GM20000 (cell line): ENCODE data around the gene CT47B1.
"Not testable (repeated sequence)": the region's sequence is repeated elsewhere in the genome, so short reads cannot be mapped to it uniquely, and the experiment has no call there.

ENCODE experiments used
- DNase-seq: peaks from one replicate; pipeline ENCODE4 v3.0.0; 2012; ENCODE audit warnings: low spot score
- TF ChIP-seq, protein P1 (sequence below): IDR thresholded peaks from 2 replicates; pipeline ENCODE4 v1.5.1; 2012; ENCODE audit warnings: mild to moderate bottlenecking, control low read depth; ENCODE audit errors: extremely low read depth, missing control alignments

CT47B1 gene

DNA sequence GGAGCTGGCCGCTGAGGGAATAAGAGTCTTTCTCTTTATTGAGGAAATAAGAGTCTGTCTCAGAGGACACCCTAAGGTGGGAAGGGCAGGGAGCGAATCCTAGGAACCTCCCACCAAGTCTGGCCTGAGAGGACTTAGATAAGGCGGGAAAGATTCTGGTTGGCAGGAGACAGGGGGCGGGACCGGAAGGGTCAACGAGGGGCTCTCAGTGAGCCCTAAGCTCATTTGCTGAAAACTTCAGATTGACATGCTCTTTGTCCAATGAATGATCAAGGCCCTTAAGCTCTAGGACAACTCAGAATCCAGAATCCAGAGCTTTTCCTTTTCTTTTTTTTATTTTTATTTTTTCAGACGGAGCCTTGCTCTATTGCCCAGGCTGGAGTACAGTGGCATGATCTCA, at the start of gene CT47B1:
Gene CT47B1, minus strand, starts transcription at position 101 of the 400 bp plus-strand sequence. CDS start 196 bp downstream, outside the sequence.
- DNase-seq, result not testable (repeated sequence)

DNA sequence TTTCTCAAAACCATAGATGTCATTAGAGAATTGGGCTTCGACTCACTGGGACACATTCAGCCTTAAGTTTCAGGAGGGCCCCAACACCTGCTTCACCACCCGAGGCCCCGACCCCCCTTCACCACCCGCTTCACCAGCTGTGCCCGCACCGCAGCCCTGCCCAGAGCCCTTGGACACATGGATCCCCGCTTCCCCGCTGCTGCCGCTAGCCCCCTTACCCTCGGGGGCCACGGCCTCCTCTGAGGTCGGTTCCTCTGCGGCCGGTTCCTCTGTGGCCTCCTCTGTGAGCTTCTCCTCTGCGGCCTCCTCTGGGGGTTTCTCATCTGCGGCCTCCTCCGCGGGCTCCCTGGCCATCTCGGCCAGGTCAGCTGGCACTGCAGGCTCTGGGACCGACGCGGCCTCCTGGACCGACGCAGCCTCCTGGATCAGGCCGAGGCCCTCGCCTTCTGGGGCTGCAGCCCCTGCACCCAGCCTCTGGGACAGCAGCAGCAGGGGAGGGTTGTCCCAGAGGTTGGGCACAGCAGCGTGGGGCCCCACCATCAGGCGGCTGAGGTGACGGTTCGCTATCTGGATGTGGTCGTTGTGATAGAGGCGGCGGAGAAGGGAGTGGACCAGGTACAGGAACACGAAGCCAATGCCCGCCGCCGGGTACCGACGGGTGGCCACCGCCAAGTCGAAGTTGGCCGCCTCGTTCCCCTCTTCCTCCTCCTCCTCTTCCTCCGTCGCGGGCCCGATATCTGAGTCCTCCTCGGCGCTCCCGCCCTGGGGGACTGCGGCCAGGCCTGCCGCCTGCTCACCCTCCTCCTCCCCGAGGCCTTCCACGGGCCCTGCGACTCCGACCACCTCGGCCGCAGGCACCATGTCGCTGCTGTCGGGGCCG, 748 bp downstream of the CT47B1 start:
- peak; percentile 2 for DNase-seq
- TF ChIP-seq, protein P1, sequence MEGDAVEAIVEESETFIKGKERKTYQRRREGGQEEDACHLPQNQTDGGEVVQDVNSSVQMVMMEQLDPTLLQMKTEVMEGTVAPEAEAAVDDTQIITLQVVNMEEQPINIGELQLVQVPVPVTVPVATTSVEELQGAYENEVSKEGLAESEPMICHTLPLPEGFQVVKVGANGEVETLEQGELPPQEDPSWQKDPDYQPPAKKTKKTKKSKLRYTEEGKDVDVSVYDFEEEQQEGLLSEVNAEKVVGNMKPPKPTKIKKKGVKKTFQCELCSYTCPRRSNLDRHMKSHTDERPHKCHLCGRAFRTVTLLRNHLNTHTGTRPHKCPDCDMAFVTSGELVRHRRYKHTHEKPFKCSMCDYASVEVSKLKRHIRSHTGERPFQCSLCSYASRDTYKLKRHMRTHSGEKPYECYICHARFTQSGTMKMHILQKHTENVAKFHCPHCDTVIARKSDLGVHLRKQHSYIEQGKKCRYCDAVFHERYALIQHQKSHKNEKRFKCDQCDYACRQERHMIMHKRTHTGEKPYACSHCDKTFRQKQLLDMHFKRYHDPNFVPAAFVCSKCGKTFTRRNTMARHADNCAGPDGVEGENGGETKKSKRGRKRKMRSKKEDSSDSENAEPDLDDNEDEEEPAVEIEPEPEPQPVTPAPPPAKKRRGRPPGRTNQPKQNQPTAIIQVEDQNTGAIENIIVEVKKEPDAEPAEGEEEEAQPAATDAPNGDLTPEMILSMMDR, result no peak

DNA sequence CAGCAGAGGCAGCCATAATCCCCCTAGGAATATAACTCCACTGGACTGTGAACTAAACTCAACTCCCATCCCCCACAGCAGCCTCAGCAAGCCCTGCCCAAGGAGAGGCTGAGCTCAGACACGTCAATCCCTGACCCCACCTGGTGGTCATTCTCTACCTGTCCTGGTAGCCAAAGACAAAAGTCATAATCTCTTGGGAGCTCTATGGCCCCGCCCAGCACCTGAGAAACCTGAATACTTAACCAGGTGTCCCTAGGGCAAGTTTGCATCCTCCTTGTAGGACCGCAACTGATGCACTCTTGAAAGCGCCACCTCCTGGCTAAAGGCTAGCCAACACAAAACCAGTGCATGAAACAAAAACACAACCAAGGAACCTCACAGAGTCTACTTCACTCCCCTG, 18.4 kb downstream of the CT47B1 start:
- no peak for DNase-seq
- TF ChIP-seq, protein P1, result no peak

DNA sequence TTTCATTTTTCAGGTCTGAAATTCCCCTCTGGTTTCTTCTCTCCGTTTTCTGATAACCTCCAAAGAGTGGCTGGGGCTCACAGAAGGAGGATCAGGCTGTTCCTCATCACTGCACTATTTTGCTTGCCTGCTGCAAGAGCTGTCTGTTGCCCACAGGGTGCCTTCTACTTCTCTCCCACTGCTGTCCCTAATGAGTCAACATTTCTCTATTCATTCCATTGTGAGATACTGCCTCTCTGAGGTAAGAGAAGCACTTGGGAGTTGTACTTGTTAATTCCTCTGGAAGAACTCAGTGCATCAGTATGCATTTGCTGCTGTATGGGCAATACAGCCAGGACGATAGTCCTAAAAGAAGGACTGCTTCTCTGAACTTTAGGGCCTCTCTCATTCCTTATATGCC, 34.8 kb downstream of the CT47B1 start:
- TF ChIP-seq, protein P1, result no peak
- no peak for DNase-seq

DNA sequence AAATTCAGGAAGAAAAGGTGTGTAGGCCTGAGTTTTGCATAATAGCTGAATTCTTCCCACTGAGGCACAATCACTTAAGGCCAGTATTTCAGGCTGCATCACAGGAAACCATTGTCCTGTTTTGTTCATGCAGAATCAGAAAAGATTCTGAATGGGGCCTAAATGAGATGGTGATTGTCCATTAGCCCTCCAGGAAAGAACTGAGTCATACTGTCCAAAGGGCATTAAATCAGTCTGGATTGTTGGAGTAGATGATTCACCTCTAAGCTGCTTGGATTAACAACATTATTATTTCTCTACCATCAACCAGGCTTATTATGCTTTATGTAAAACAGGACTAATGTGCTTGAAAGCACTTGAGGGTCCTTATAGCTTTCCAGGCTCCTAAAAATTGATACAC, 36.2 kb downstream of the CT47B1 start:
- TF ChIP-seq, protein P1, result no peak
- no peak for DNase-seq

DNA sequence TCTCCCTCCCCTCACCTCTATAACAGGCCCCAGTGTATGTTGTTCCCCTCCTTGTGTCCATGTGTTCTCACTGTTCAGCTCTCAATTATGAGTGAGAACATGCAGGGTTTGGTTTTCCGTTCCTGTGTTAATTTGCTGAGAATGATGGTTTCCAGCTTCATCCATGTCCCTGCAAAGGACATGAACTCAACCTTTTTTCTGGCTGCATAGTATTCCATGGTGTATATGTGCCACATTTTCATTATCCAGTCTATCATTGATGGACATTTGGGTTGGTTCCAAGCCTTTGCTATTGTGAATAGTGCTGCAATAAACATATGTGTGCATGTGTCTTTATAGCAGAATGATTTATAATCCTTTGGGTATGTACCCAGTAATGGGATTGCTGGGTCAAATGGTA, 48.5 kb downstream of the CT47B1 start:
- DNase-seq, result not testable (repeated sequence)

DNA sequence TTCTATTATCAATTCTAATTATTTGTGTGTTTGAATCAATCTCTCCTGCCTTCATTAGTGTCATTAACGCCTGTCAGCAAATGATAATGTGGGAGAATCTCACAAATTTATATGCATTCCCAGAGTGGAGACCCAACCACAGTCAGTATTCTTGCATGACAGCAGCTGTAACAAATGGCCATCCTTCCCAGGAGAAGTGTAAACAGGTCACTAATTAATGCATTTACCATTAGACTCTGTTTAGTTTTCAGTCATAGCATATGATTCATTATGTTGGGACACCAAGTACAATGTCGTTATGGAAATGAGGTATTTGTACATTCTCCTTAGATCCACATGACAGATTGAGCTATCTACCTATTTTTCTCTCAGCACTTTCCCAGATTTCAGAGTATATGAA, 50.5 kb downstream of the CT47B1 start:
- TF ChIP-seq, protein P1, result no peak
- DNase-seq, result no peak

DNA sequence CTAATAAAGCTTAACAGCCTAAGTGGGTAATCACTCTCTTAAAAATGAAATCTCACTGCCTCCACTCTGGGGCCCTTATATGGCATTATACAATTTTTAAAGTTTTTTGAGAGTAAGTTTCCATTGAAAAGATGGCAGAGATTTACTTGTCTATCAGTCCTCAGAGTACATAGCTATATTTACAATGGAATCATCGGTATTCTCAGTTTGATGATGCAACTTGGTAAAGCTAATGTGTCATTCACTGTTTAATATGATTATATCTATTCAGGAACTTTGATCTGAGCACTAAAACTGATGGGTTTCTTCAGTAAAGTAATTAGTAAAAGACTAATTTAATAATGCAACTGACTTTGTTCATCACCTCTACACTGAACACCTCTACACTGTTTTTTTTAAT, 51.6 kb downstream of the CT47B1 start:
- no peak for DNase-seq
- TF ChIP-seq, protein P1, result no peak
